GM10248 (cell line): ENCODE measurements around the gene GLI1.

Source experiments
- CTCF ChIA-PET: fragments of 300-600 bp; sonication (Branson Sonifier 250); formaldehyde crosslinking; extraction: SDS; loops from one replicate; lab custom pipeline; 2021; ENCODE audit warnings: antibody characterized with exemption; lab: Yijun Ruan, JAX
- POLR2A ChIA-PET: fragments of 350-650 bp; sonication (Branson Sonifier 250); formaldehyde crosslinking; extraction: SDS; loops from one replicate; lab custom pipeline; 2020; ENCODE audit warnings: antibody characterized with exemption; lab: Yijun Ruan, JAX
- DNase-seq: peaks from one replicate; pipeline ENCODE4 v3.0.0; 2012; ENCODE audit errors: extremely low spot score
- TF ChIP-seq, protein P1 (sequence below): IDR thresholded peaks from 2 replicates; pipeline ENCODE4 v1.5.1; 2012; ENCODE audit warnings: mild to moderate bottlenecking, low read depth; ENCODE audit errors: extremely low read depth, missing control alignments, control extremely low read depth

Gene GLI1

DNA sequence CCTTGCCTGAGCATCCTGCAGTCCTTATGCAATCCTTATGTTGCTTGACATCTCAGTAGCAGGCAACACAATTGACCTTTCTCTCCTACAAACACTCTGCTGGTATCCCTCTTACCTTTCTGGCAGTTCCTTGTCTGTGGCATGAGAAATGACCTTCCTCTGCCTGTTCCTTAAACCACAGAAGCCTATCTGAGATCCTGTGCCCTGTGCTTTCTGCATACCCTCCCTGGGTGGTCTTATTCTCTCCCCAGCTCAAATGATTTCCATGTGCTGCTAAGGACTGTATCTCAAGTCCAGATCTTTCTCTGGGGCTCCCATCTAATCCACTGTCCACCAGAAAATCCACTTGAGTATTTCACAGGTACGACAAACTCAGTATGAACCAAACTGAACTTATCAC, 22.1 kb downstream of the GLI1 start:
- TF ChIP-seq, protein P1, sequence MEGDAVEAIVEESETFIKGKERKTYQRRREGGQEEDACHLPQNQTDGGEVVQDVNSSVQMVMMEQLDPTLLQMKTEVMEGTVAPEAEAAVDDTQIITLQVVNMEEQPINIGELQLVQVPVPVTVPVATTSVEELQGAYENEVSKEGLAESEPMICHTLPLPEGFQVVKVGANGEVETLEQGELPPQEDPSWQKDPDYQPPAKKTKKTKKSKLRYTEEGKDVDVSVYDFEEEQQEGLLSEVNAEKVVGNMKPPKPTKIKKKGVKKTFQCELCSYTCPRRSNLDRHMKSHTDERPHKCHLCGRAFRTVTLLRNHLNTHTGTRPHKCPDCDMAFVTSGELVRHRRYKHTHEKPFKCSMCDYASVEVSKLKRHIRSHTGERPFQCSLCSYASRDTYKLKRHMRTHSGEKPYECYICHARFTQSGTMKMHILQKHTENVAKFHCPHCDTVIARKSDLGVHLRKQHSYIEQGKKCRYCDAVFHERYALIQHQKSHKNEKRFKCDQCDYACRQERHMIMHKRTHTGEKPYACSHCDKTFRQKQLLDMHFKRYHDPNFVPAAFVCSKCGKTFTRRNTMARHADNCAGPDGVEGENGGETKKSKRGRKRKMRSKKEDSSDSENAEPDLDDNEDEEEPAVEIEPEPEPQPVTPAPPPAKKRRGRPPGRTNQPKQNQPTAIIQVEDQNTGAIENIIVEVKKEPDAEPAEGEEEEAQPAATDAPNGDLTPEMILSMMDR = no peak
- POLR2A ChIA-PET = no interaction called here
- no peak for DNase-seq
- CTCF ChIA-PET = interaction anchor here (10.6 to 11.0 kb wide), 2 partner anchors 19 to 28 kb away, joined by 72 to 171 read pairs; partner anchors contain the start of genes GLI1 and INHBE

DNA sequence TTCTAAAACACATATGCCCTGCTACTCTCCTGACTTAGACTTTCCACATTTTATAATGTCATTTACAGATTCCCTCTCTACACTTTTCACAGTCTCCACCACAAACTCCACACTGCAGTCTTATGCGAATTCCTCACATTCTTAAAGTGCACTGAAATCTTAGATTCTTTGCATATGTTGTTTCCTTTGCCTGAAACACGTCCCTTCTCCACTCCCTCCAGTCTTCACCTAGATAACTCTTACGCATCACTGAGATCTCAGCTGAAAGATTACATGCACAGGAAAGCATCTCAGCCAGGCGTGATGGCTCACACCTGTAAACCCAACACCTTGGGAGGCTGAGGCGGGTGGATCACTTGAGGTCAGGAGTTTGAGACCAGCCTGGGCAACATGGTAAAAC, 23.9 kb downstream of the GLI1 start:
- POLR2A ChIA-PET = interaction anchor here (0.6 kb wide), 1 partner anchor 10 kb away, joined by 3 read pairs; no protein-coding TSS in a partner anchor
- CTCF ChIA-PET = interaction anchor here (10.6 to 11.0 kb wide), 2 partner anchors 21 to 29 kb away, joined by 72 to 171 read pairs; partner anchors contain the start of genes GLI1 and INHBE
- TF ChIP-seq, protein P1 = no peak
- DNase-seq = no peak

DNA sequence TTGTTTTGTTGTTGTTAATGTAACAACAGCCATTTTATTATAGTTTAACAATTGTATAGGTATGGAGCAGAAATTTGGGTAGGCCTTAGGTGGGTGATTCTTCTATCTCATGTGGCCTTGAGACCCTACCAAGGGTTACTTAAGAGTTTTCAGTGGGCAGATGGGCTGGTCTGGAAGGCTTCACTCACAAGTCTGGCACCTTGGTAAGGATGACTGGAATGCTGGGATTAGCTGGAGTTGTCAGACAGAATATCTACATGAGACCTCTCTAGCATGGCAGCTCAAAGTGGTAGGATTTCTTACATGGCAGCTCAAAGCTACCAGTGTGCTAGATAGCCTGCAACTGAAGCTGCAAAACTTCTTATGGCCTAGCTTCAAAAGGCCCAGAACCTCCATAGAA, 26.1 kb downstream of the GLI1 start:
- DNase-seq = no peak
- TF ChIP-seq, protein P1 = no peak
- ChIA-PET CTCF (interaction anchor here (0.9 to 2.3 kb wide), 5 partner anchors 20 to 98 kb away, joined by 3 to 9 read pairs (median 5); partner anchors contain the start of gene GLI1), POLR2A (no interaction called here)

DNA sequence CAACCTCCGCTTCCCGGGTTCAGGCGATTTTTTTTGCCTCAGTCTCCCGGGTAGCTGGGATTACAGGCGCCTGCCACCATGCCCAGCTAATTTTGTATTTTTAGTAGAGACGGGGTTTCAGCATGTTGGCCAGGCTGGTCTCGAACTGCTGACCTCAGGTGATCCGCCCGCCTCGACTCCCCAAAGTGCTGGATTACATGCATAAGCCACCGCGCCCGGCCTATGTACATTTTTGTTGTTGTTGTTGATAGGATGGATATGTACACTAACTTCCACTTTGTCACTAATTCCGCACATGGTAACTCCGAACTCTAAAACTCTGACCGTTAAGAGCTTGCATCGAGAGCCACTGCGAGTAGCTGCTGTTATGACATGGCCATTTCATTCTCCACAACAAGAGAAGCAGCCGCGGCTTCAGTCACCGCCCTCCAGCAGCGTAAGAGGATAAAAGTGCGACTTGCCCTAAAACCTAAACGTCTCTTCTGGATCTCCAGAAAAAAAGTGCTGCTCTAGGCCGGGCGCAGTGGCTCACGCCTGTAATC, 27.5 kb downstream of the GLI1 start:
- TF ChIP-seq, protein P1 = no peak
- ChIA-PET CTCF (interaction anchor here (0.9 to 2.3 kb wide), 6 partner anchors 10 to 274 kb away, joined by 3 to 9 read pairs (median 3); no protein-coding TSS in a partner anchor), POLR2A (no interaction called here)
- no peak for DNase-seq

DNA sequence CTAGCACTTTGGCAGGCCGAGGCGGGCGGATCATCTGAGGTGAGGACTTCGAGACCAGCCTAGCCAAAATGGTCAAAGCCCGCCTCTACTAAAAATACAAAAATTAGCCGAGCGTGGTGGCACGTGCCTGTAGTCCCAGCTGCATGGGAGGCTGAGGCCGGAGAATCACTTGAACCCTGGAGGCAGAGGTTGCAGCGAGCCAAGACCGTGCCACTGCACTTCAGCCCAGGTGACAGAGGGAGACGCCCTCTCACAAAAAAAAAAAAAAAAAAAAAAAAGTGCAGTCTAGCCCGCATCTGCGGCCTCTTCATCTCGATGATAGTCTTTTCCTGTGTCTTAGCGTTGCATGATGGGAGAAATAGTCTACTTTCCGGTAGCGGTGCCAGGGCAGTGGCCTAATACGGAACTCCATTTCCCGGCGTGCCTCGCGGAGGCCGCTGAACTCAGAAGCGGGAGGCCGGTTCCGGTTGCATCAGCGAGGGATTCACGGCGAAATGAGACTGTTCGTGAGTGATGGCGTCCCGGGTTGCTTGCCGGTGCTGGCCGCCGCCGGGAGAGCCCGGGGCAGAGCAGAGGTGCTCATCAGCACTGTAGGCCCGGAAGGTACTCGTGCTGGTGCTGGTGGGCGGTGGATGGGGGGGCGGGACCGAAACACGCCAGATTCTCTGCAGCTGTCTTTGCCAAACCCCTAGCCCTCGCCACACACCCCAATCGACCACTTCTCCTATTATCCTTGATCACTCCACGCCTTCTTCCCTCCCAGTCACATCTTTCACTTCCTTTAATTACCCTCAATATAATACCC, 28.2 kb downstream of the GLI1 start, which contains the start of gene MARS1:
Gene MARS1 (plus strand): TSS at position 472 of the 805 bp plus-strand sequence. CDS start 23 bp downstream, at position 495.
- ChIA-PET CTCF (interaction anchor here (0.9 to 2.3 kb wide), 6 partner anchors 11 to 275 kb away, joined by 3 to 5 read pairs (median 3); no protein-coding TSS in a partner anchor), POLR2A (interaction anchor here (0.6 kb wide), 2 partner anchors 274 to 352 kb away, joined by 3 to 5 read pairs; no protein-coding TSS in a partner anchor)
- DNase-seq = peak; percentile 94
- TF ChIP-seq, protein P1 = no peak
